Neural crest cell (in vitro differentiated cells): ENCODE results near the gene APBB2. TPM values are rescaled to one million over a fixed set of nuclear protein-coding genes. Genes with fewer than 3 reads are reported as not detected.

Source experiments
- DNase-seq: peaks from one replicate; pipeline ENCODE4 v3.0.0; 2021; ENCODE audit warnings: low read depth, mixed read lengths, low spot score
- H3K27ac Mint-ChIP-seq: one replicate; pipeline ENCODE4 v1.8.0; 2021; ENCODE audit warnings: mild to moderate bottlenecking, mixed read lengths; ENCODE audit not compliant: unreplicated experiment
- H3K27me3 Mint-ChIP-seq: 2 replicates; pipeline ENCODE4 v1.8.0; 2021; ENCODE audit warnings: low read depth, mild to moderate bottlenecking, mixed read lengths
- H3K36me3 Mint-ChIP-seq: 2 replicates; pipeline ENCODE4 v1.8.0; 2021; ENCODE audit warnings: low read depth, mild to moderate bottlenecking, mixed read lengths
- H3K4me1 Mint-ChIP-seq: 2 replicates; pipeline ENCODE4 v1.8.0; 2021; ENCODE audit warnings: mixed read lengths
- H3K4me3 Mint-ChIP-seq: one replicate; pipeline ENCODE4 v1.8.0; 2021; ENCODE audit warnings: mild to moderate bottlenecking, mixed read lengths
- H3K9me3 Mint-ChIP-seq: 2 replicates; pipeline ENCODE4 v1.8.0; 2021; ENCODE audit warnings: mixed read lengths
- CTCF ChIP-seq: fragments of 200-600 bp; sonication (generic); conservative IDR thresholded peaks from 2 replicates; pipeline ENCODE4 v1.5.0; 2021; ENCODE audit warnings: antibody characterized with exemption, mild to moderate bottlenecking
- total RNA-seq: library from RNA; stranded (reverse); gene quantifications from 2 replicates; pipeline ENCODE4 v1.2.1, GENCODE V29; 2021

The APBB2 gene
- total RNA-seq, 1 donor from 2014 or later: 68.5 TPM

GRCh38 chr4:41196633-41197332 lies 17.6 kb downstream of the APBB2 start:
- no peak for DNase-seq
- Mint-ChIP-seq H3K27ac (no peak overlapping the region), H3K36me3 (peaks cover under 1% of the 10 kb centered on the region), H3K4me3 (no peak overlapping the region), H3K9me3 (no peaks in the 10 kb centered on the region), H3K27me3 (no peaks in the 10 kb centered on the region), H3K4me1 (peaks cover 4% of the 10 kb centered on the region)
- TF ChIP-seq CTCF: no peak

- H3K36me3 Mint-ChIP-seq: peaks cover 5% of the 10 kb centered on the region
Measured at GRCh38 chr4:41192136-41192535, 22.2 kb downstream of the APBB2 start.

GRCh38 chr4:41189666-41190065 lies 24.7 kb downstream of the APBB2 start:
- Mint-ChIP-seq H3K9me3 (peaks cover 8% of the 10 kb centered on the region), H3K27ac (no peak overlapping the region), H3K36me3 (peaks cover 9% of the 10 kb centered on the region), H3K27me3 (no peaks in the 10 kb centered on the region), H3K4me3 (no peak overlapping the region), H3K4me1 (peaks cover 5% of the 10 kb centered on the region)
- no peak for DNase-seq
- TF ChIP-seq CTCF: no peak

More at GRCh38 chr4:41192136-41192535, 22.2 kb downstream of the APBB2 start:
- H3K27me3 Mint-ChIP-seq: no peaks in the 10 kb centered on the region
- H3K4me1 Mint-ChIP-seq: peaks cover 5% of the 10 kb centered on the region
- H3K4me3 Mint-ChIP-seq: no peak overlapping the region
- peaks cover 4% of the 10 kb centered on the region for H3K9me3 Mint-ChIP-seq
- TF ChIP-seq CTCF: no peak
- no peak for DNase-seq
- H3K27ac Mint-ChIP-seq: no peak overlapping the region

GRCh38 chr4:41189076-41189475 lies 25.3 kb downstream of the APBB2 start:
- Mint-ChIP-seq H3K27me3 (no peaks in the 10 kb centered on the region), H3K4me3 (no peak overlapping the region), H3K36me3 (peaks cover 11% of the 10 kb centered on the region), H3K27ac (no peak overlapping the region), H3K9me3 (peaks cover 8% of the 10 kb centered on the region), H3K4me1 (peaks cover 5% of the 10 kb centered on the region)
- DNase-seq: no peak
- no peak for TF ChIP-seq CTCF

GRCh38 chr4:41185614-41186592 lies 28.4 kb downstream of the APBB2 start:
- peaks cover 10% of the 10 kb centered on the region for H3K36me3 Mint-ChIP-seq
- peaks cover 11% of the 10 kb centered on the region for H3K9me3 Mint-ChIP-seq
- H3K4me1 Mint-ChIP-seq: peaks cover 6% of the 10 kb centered on the region
- no peak overlapping the region for H3K27ac Mint-ChIP-seq
- H3K27me3 Mint-ChIP-seq: no peaks in the 10 kb centered on the region
- no peak overlapping the region for H3K4me3 Mint-ChIP-seq
- TF ChIP-seq CTCF: no peak
- no peak for DNase-seq
